Measurements from ENCODE around the gene TMOD2.

DNA sequence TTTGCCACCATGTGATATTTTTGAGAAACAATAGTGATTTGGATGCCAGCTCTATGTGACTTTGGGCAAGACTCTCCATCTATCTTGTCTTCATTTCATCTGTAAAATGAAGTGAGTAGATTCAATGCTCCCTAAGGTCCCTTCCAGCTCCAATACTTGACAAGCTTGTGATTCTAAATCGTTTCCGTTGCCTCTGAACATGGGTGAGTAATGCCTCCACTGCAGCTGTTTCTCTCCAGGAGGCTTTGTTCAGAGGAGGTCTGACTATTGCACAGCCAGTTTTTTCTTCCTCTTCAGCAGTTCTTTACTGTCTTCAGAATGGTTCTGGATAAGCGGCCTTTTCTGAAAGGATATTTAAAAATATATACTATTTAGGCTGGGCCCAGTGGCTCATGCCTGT lies 63.2 kb downstream of the TMOD2 start:
- TF ChIP-seq CTCF (IDR thresholded peaks at IDR 0.05) (no peak), POLR2A (IDR thresholded peaks at IDR 0.05) (no peak), EP300 (IDR thresholded peaks at IDR 0.05) (no peak), POLR2AphosphoS5 (IDR thresholded peaks at IDR 0.05) (no peak)
